GM10266 (cell line): ENCODE data around the gene EDN3.

Experiments used
- DNase-seq: peaks from one replicate; pipeline ENCODE4 v3.0.0; 2012; ENCODE audit errors: extremely low spot score
- CTCF ChIP-seq: IDR thresholded peaks from 2 replicates; pipeline ENCODE4 v1.5.1; 2012; ENCODE audit warnings: mild to moderate bottlenecking, low read depth; ENCODE audit not compliant: control insufficient read depth, insufficient read depth; ENCODE audit errors: missing control alignments

The EDN3 gene

DNA sequence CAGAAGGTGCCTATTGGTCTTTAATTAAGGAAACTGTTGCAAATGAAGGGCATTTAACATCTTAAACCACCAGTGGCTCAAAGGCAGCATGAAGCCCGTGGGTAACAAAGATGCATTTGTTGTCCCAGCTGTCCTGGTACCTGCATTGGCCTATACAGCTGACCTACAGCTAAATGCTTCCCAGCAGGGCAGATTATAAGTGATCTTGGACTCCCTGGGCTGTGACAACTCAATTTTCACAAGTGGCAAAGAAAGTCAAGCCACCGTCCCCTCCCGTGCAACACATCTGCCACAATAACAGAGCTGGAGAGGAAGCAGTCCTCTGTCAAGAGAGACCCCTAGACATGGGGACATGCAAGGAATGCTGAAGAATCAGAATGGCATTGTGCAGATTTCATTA, 31.5 kb upstream of the EDN3 start:
- no peak for DNase-seq
- no peak for TF ChIP-seq CTCF

DNA sequence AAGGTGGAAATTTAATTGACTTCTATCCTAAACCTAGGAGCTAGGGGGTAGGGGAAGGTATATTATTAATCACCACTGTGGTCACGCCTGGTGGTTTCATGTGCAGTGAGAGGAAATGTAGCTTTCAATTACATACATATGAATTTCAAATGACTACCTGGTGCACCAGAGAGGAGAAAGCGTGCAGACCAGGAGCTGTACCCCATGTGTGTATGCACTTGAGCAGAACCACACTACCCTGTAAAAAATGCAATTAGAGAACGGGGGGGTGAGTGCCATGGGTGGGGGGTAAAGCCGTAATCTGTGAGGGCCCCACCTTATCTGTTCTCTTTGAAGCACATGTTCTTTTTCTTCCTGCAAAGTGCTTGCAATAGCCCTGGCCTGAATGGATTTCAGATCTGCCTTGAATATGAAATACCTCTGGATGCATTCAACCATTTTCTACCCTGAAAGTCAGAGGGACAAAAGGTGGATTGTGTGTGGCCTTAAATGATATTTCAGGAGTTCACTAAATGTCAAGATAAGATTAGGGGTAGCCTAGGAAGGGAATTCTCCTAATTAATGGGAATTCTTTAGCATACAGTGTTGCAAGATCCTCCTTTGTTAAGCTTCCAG, 30.9 kb upstream of the EDN3 start:
- no peak for DNase-seq
- TF ChIP-seq CTCF: no peak

DNA sequence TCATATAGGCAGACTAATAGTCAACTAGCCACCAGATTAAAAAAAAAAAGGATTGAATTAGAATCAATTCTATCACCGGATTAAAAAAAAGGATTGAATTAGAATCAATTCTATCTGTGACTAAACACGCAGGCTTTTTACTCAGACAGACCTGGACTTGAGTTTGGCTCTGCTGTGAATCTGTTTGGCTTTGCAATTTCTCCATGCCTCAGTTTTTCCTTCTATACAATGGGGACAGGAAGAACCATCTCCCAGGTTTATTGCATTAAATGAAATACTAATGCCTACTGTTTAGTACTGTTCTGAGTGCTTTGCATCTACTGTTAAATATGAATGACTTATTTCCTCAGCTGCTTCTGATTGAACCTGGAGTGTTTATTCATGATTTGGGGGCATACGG, 30.0 kb upstream of the EDN3 start:
- no peak for TF ChIP-seq CTCF
- DNase-seq: no peak

DNA sequence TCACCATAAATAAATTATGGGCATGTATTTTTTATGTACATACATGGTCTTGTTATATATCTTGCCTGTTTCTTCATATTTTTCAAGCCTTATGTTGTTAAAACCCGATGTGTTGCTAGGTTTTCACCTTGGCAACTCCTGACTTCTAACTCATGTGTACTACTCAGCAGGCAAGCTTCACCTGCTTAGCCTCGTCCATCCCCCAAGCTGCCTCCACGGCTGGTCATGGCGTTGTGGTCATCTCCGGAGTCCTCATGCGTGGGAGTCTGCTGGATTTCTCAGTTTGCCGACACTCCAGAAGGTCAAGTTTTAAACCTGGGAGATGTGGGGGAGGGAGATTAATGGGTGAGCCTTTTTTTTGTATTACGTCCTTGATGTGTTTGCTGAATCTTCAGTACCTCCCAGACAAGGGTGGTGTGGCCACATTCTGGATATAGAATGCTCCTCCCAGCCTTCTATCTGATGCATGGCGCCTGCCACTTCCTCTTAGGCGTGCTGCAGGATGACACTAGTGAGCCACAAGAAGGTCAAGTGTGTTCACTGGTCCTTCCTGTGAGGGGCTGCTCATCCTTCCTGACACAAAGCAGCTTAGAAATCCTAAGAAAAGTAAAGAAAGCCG, 26.6 kb upstream of the EDN3 start:
- no peak for DNase-seq
- TF ChIP-seq CTCF: no peak

DNA sequence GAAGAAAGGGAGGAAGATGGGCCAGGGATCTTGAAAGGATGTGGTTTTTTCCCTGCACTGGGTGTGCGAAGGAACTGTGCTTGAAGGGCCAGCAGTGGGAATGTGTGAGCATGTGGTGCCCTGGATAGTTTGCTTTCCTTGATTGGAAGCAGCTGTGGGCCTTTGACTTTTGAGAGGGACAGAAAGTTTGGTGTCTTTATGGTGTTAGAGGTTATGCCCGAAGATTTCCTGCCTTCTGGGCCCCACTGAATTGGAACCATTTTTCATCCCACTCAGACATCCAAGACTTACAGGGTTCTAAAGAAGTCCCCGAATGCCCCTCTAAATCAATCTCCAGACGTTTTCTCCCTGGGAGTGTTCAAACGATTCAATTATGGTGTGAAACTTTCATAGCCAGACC, 23.5 kb upstream of the EDN3 start:
- DNase-seq: no peak
- no peak for TF ChIP-seq CTCF

- TF ChIP-seq CTCF: no peak
- no peak for DNase-seq
These were observed 15.9 kb upstream of the EDN3 start for GRCh38 chr20:59284470-59284869.

GRCh38 chr20:59289994-59290393, 10.4 kb upstream of the EDN3 start:
- no peak for TF ChIP-seq CTCF
- no peak for DNase-seq
